DLD1 (cell line): Measurements from ENCODE around the gene SH3GLB2.
"Not testable (repeated sequence)": the region's sequence is repeated elsewhere in the genome, so short reads cannot be mapped to it uniquely, and the experiment has no call there.

ENCODE experiments used
- in situ Hi-C: cut with HindIII; loops from 2 replicates; pipeline ENCODE4 v1.10.0; 2017; ENCODE audit warnings: low sequenced_read_pairs

Gene SH3GLB2

GRCh38 chr9:129004173-129004572, 24.0 kb downstream of the SH3GLB2 start:
- in situ Hi-C loops = not testable (repeated sequence)

DNA sequence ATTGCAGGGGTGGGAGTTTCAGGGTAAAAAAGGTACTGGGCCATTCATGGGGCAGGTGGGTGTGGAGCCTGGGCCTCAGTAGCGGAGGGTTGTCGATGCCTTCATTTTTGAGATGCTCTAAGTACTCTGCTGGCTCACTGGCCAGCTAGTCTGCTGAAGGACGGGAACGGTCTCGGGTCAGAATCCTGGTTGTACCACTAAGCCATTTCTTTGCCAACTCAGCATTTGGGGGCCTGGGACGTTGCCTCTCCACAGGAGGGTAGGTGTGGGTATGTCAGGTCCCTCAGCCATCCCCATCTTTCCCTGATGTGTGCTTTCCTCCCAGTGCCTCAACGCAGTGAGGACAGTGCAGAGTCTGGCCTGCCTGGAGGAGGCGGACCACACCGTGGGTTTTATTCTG, 25.1 kb downstream of the SH3GLB2 start:
- in situ Hi-C loops = no loop called here

- in situ Hi-C loops = no loop called here
Observed at GRCh38 chr9:129001504-129002325, 26.4 kb downstream of the SH3GLB2 start.

GRCh38 chr9:128999581-129000206, 28.4 kb downstream of the SH3GLB2 start:
- in situ Hi-C loops = no loop called here

DNA sequence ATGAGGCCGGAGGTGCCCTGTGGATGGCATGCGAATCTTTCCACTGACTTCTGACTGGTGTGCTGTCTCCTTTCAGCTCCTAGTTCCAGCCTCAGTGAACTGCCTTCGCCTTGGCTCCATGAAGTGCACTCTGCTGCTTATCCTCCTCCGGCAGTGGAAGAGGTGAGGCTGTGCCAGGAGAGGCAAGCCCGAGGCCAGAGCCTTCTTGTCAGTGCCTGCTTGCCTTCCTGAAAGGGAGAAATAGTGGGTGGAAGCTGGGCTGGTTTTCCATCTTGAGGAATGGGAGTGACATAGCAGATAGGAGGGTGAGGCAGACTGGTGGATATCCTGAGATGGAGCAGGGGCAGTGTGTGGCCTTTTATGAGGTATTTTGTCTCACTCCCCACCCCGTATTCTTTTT, 29.7 kb downstream of the SH3GLB2 start:
- in situ Hi-C loops = no loop called here

DNA sequence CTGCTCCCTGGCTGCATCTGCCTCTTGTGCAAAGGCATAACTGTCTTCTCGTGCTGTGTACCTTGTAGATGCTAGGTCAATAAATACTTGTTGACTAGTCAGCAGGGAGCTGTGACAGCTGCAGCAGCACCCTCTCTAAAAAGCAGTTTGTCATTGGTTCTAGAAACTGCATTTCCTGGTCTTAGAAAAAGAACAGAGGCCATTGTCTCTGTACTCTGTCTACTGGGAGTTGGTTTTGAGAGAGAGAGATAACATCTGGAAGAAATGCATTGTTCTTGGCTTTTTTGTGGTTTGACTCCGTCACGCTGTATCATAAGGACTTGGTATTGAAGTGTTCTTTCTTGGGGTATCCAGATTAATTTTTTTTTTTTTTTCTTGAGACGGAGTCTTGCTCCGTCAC, 32.3 kb downstream of the SH3GLB2 start:
- in situ Hi-C loops = no loop called here

GRCh38 chr9:128992995-128993394, 35.1 kb downstream of the SH3GLB2 start:
- in situ Hi-C loops = no loop called here

DNA sequence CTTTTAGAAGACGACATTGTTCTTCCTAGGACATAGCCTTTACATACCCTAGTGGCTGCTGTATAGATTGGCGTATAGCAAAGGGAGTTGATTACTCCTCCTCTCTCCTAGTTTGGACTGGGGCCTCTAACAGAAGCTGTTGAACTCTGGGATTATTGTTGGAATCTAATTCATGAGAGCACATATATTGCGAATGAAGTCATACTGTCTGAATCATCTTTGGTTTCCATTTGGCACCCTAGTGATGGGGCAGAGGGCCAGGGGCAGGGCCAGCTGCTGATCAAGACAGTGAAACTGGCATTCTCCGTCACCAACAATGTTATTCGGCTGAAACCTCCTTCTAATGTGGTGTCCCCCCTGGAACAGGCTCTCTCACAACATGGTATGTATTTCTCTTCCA, 40.3 kb downstream of the SH3GLB2 start:
- in situ Hi-C loops = no loop called here

GRCh38 chr9:128986671-128987070, 41.5 kb downstream of the SH3GLB2 start:
- in situ Hi-C loops = no loop called here

GRCh38 chr9:128983536-128983935, 44.6 kb downstream of the SH3GLB2 start:
- in situ Hi-C loops = no loop called here

DNA sequence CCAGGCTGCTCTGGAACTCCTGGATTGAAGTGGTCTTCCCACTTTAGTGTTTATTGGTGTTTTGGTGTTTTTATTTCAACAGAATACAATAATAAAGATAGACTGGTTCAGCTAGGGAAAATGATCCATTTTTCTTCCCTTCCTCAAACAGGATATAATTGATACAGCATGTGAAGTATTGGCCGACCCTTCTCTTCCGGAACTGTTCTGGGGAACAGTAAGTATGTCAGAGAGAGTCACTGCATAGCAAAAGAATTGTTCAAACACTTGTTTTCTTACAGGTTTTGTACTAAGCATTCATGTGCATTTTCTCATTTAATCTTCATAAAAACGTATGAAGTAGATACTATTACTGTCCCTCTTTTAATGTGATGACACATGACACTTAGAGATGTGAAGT, 49.0 kb downstream of the SH3GLB2 start:
- in situ Hi-C loops = no loop called here

DNA sequence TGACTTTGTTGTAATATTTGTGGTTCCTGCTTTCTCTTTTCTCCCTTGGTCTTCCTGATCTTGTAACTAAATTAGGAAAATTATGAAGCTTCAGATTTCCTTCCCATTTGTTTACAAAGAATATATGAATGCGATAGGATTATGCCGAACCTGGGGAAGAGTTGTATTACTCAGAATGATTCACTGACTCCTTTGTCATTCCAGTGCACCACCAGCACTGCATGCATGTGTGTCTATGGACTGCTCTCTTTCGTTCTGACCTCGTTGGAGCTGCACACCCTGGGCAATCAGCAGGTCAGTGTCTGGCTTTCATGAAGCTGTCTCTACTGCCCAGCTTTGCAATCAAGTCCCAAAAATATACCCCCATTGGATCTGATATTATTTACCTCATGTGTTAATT, 55.2 kb downstream of the SH3GLB2 start:
- in situ Hi-C loops = no loop called here

GRCh38 chr9:128969491-128969890, 58.6 kb downstream of the SH3GLB2 start:
- in situ Hi-C loops = no loop called here

- in situ Hi-C loops = not testable (repeated sequence)
Observed at GRCh38 chr9:128961403-128961802, 66.7 kb downstream of the SH3GLB2 start.
